HUES64 (cell line): ENCODE measurements around the gene ISY1.

Experiments
- H3K27ac ChIP-seq: 2 replicates; pipeline ENCODE4 v1.7.0; 2013; ENCODE audit warnings: low read depth, low read length, inconsistent platforms
- H3K27me3 ChIP-seq: 2 replicates; pipeline ENCODE4 v1.6.1; 2013; ENCODE audit warnings: mild to moderate bottlenecking, low read length; ENCODE audit not compliant: insufficient read depth
- H3K36me3 ChIP-seq: 2 replicates; pipeline ENCODE4 v1.6.1; 2013; ENCODE audit warnings: mild to moderate bottlenecking, low read length; ENCODE audit not compliant: insufficient read depth
- H3K4me1 ChIP-seq: 2 replicates; pipeline ENCODE4 v1.6.1; 2013; ENCODE audit warnings: mild to moderate bottlenecking, low read length, moderate library complexity; ENCODE audit not compliant: insufficient read depth
- H3K4me3 ChIP-seq: 2 replicates; pipeline ENCODE4 v1.5.1; 2013; ENCODE audit warnings: mild to moderate bottlenecking, low read length, moderate library complexity
- H3K9ac ChIP-seq: 2 replicates; pipeline ENCODE4 v1.6.1; 2013; ENCODE audit warnings: mild to moderate bottlenecking, low read depth, low read length
- H3K9me3 ChIP-seq: 2 replicates; pipeline ENCODE4 v1.6.1; 2013; ENCODE audit warnings: low read depth, low read length; ENCODE audit not compliant: insufficient read depth
- WGBS: fragments of 150-250, 120-280 bp; methylation state at CpG from one replicate; pipeline ENCODE4 v1.1.7; 2013; ENCODE audit warnings: missing lambda C conversion rate; 5-methylcytosine and 5-hydroxymethylcytosine counted together

The ISY1 gene

DNA sequence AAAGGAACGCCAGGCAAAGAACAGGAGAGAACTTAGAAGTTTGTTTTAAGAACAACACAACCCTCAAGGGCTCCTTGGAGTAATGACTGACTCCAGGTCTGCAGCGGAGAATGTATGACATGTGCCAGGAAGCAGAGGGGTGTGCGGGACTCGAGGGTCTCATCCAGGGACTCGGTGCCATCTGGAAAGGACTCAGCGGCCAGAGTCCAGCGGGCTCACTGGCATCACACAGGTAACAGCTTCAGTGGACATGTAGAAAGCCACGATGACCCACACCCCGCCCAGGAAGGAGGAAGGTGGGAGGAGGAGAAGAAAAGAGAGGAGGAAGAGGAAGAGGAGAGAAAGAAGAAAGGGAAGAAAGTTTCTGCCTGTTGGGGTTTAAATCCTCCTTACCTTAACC lies 78.8 kb downstream of the ISY1 start:
- Histone ChIP-seq H3K27ac (no peak overlapping the region), H3K36me3 (no peaks in the 10 kb centered on the region), H3K9me3 (no peaks in the 10 kb centered on the region), H3K4me1 (no peaks in the 10 kb centered on the region), H3K9ac (no peak overlapping the region), H3K27me3 (no peaks in the 10 kb centered on the region; the same call in 1 of the 2 replicates), H3K4me3 (no peak overlapping the region)
- 92% methylated on average over 9 of the region's 9 CpGs for WGBS

DNA sequence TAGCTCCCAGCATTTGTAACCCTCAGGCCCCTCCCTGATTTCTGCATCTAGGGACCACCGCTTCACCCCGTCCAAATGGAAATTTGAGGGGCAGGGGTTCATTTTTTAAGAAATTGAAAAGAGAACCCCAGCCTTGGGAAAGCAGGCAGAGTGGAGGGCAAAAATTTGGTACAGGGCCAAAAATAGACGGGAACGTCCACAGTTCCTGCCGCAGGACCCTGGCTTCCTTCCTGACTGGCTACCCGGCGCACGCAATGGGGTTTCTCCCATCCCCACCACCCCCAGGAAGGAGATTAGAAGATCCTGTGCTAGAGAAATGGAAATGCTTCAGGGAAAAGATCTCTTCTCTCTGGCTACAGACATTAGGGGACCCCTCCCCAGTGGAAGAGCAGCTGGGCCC lies 79.4 kb downstream of the ISY1 start:
- no peak overlapping the region for H3K27ac ChIP-seq
- 95% methylated on average over 7 of the region's 8 CpGs for WGBS
- no peak overlapping the region for H3K4me3 ChIP-seq
- no peak overlapping the region for H3K9ac ChIP-seq
- no peaks in the 10 kb centered on the region for H3K9me3 ChIP-seq
- no peaks in the 10 kb centered on the region; the same call in 1 of the 2 replicates for H3K27me3 ChIP-seq
- no peaks in the 10 kb centered on the region for H3K36me3 ChIP-seq
- H3K4me1 ChIP-seq = no peaks in the 10 kb centered on the region

DNA sequence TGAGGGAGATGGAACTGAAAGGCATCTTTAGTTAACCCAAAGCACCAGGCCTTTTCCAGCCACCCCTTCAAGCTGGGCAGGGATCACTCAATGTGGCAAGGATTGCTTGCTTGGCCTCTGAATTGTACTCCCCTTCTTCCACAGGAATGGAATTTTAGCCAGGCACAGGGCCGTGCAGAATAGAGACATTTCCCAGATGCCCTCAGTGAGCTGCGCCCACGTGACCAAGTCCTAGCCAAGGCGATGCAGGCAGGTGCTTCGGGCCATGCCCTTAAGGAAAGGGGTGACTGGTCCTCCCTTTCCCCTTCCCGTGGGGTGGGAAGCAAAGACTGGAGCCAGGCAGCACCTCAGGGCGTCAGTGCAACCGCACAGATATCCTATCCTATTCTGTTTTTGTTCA lies 82.4 kb downstream of the ISY1 start:
- Histone ChIP-seq H3K27ac (no peak overlapping the region), H3K9me3 (no peaks in the 10 kb centered on the region), H3K36me3 (no peaks in the 10 kb centered on the region), H3K27me3 (no peaks in the 10 kb centered on the region), H3K9ac (no peak overlapping the region), H3K4me3 (no peak overlapping the region), H3K4me1 (no peaks in the 10 kb centered on the region)
- 83% methylated on average over 6 of the region's 8 CpGs for WGBS
